Midbrain (tissue), 1 donor: ENCODE data around the gene COMMD10.
"Not testable (repeated sequence)": the region's sequence is repeated elsewhere in the genome, so short reads cannot be mapped to it uniquely, and the experiment has no call there.

Source experiments
- DNase-seq: peaks from one replicate; lab custom pipeline; 2025; lab: John Stamatoyannopoulos, UW

The COMMD10 gene

DNA sequence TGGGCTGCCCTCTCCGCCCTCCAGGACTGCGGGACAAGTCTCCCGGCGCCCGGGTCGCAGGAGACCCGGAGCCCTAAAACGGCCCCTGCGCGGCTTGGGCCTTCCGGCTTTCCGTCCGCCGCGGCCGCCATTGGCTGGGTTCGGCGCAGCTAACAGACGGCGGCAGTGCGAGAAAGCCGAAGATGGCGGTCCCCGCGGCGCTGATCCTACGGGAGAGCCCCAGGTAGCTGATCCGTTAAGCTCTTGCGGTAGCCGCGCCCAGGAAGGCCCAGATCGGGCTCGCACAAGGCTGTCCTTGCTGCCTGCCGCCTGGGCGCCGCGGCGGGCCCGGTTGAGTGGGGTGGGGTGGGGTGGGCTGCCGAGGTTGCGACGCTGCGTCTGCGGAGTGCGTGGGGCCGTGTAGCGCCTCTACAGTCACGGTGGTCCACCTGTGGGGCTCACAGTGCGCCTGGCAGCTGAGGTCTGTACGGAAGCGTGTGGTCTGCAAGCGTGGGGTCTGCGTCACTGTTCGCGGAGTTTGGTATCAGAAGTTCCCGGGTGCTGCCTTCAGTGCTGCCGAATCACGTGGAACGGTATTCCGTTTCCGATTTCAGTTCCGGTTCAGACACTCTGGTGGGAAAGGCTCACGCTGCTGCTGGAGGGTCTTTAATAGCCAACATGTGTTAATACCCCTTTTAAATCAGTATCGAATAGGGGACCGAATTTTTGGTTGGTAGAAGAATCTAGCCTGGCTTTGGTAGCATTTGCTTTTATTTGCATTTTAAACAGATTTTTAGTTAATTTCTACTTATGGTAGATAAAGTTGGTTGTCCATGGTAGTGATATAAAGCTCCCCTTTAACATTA is at the start of gene COMMD10:
Gene COMMD10 (plus strand): TSS at position 155 of the 845 bp plus-strand sequence.
- DNase-seq = peak; percentile 81

DNA sequence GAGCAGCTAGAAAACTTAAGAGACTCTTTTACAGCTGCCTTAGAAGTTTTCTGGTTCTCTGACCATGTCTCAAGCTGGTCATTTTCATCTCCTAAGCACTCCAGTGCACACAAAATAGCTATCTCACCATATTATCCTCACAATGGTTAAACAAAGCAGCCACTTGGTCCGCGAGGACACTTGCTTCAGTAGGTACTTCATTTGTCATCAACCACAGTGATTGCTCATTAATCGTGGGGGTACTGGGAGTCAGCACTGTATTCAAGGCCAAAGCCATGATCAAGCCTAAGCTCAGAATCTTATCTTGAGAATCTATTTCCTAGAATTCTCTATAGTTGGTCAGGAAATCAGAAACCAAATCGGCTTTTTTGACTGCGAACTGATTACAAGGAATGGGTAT is 49.7 kb upstream of the COMMD10 start:
- no peak for DNase-seq

DNA sequence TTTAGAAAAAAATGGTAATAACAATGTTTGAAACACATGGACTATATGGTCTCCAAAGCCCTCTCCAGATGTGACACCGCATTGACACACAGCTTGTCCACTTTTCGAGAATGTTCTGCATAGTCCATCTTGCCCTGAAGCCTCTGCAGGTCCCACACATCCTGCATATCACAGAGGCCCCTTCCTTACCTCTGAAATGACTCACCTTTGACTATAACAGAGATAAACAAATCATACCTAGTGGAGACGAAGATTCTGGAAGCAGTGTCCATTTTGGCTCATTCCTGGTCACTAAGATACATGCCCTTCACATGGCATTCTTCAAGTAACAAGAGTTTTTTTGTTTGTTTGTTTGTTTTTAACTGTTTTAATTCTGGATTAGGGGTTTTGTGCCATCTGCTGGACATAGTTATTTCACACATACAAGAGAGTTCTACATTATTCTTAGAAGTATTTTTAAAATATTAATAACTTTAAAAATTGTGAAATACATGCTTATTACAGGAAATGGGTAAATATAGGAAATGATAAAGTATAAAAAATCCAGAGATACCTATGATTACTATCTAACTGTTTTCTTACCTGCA is 47.5 kb upstream of the COMMD10 start:
- DNase-seq = no peak

DNA sequence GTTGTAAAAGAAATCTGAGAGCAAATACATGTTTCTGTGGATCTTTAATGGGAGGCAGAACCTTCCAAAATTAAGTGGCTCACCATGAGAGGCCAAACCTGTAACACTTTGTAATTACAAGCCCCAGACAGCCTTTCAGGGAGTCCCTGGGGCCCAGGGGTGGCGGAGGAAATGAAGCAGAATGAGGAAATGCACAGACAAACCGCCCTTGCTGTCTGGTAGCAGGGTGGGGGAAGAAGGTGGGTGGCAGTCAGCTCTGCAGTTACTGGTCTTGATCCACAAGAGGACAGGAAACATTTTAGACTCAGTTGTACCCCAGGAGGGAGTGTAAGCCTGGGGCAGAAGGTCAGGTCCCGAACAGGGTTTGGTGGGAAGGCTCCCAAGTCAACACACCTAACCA is 46.0 kb upstream of the COMMD10 start:
- no peak for DNase-seq

DNA sequence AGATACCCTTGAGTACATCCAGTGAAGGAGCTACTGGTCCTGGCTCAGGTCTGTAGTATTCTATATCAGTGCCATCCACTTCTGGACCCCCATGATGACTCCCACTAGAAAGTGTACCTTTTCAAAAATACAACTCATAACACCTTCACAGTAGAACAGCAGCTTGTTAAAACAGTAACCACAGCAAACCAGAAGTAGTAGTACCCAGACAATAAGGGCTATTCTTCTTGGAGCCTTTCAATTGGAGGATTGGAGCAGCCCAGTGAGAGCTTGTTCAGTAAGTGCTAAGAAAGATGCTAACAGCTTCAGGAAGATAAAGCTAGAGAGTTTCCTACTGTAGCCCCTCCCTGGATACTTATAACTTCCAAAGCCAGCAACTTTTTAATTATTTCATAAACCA is 42.5 kb upstream of the COMMD10 start:
- no peak for DNase-seq

DNA sequence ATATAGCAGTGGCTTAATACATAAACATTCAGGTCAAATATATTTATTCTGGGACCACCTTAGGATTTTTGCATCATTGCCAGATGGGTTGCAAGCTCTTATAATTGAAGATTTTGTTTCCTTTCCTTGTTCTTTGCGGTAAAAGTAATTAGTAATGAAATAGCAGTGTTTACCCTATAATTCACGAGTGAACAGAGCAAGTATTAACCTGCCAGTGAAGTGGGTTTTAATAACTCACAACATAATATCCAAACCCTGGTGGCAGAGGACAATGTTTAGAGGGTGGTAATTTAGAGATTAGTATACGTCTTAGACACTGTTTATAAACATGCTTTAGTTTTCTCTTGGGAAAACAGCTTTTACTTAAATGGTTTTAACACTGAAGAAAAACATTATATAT is 40.8 kb upstream of the COMMD10 start:
- DNase-seq = no peak

DNA sequence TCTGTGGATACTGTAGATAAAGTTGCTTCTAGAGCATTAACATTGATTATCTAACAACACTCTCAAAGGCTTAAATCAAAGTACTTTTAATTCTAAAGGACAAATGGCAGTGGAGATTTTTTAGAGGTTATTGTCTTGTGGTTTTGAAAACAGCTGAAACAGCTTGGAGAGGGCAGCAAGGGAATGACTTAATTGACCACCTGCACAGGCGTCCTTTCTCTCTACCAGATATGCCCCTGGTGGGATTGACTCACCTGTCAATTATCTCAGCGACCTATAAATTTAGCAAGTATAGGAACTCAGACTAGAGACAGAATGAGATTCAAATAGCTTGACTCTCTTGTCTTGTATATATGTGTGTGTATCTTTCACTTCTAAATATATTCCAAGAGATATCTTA is 39.0 kb upstream of the COMMD10 start:
- no peak for DNase-seq

DNA sequence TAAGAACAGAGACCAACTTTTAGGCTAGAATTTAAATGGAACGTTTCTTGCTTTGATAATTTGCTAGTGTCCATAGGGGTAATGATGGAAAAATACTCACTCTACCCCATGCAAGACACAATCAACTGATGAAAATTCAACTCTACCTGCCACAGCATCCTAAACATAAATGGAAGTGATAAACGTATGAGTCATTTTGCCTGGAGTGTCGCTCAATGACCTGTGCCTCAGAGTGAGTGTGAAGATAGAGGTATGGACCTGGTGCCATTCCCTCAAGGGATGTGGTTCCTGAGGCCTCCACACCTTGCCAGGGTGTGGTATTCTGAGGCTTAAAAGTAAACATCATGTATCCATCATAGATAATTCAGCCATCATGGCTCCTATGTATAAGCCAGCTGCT is 38.6 kb upstream of the COMMD10 start:
- no peak for DNase-seq

DNA sequence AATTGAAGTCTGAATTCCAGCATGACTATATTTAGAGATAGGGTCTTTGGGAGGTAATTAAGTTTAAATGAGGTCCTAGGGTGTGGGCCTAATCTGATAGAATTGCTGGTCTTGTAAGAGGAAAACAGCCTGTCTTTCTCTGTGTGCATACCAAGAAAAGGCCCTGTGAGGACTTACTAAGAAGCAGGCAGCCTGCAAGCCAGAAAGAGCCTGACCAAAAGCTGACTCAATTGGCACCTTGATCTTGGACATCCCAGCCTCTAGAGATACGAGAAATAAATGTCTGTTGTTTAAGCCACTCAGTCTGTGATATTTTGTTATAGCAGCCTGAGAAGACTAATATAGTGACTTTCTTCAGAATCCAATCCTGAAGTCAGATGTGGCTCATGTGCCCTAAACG is 38.0 kb upstream of the COMMD10 start:
- DNase-seq = no peak

DNA sequence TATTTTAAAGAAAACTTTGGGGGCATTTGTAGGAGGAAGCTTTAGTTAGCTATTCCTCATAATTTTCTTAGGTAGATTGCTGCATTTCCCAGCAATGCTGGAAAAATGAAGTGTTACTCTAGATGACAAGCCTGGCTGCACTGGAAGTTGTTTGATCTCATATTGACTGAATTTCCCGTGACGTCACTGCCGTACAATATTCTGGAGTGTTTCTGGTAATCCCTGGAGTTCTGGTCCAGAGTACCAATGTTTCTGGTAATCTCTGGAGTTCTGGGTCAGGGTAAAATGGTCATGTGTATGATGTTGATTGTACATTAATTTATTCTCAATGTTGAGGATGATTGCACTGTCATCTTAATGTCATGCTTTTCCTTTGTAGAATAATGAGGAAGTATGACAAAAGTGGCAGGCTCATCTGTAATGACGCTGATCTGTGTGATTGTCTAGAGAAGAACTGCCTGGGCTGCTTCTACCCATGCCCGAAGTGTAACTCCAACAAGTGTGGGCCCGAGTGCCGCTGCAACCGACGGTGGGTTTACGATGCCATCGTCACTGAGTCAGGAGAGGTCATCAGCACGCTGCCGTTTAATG is 26.4 kb upstream of the COMMD10 start:
- DNase-seq = no peak

DNA sequence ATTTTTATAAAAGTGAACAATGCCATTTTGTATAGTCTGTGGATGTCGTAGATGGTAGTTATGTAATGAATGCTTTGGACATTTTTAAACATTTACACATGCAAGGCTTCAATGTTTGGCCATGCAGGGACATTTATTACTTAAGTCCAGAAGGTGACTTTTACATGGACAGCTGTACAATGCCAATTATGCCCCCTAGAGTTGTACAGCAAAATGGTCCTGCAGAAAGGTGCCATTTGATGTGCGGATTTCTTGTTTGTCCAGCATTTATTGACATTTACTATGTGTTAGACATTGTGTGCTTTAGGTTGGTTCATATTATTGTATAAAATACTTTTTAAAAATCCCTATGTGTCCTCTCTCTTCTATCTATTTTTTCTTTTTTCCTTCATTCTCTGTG is 22.5 kb upstream of the COMMD10 start:
- no peak for DNase-seq

DNA sequence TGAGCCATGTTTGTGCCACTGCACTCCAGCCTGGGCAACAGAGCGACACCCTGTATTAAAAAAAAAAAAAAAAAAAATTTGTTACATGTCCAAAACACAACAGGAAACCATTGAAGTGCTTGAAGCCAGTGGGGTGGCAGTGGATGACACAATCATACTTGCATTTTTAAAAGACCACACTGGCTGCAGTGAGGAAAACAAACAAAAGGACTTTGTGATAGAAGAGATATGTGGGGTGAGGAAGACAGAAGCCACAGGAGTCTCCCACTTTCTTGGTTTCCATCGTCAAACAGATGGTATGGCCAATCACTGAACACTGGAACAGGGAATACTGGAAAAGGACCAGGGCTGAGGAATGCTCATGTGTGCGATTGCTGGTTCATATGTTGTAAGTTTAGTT is 20.9 kb upstream of the COMMD10 start:
- DNase-seq = no peak

DNA sequence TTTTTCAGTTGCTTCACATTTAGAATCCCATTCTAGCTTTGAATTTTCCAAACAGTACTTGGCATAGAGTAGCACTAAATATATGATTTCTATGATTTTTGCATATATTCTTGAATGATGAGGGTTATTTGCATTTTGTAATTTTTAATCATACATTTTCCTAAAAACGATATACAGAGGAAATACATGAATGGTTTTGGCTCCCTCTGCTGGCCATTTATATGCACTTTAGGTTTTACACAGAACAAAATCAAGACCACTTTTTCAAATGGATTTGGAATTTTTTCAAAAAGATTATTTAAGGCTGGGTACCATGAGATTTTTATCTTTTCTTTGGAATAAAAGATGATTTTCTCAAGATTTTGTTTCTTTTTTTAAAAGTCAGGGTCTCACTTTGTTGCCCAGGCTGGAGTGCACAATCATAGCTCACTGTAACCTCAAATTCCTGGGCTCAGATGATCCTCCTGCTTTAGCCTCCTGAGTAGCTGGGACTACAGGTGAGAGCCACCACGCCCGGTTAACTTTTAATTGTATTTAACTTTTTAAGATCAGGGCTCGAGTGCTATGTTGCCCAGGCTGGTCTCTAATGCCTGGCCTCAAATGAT is 16.7 kb upstream of the COMMD10 start:
- peak; percentile 65 for DNase-seq

DNA sequence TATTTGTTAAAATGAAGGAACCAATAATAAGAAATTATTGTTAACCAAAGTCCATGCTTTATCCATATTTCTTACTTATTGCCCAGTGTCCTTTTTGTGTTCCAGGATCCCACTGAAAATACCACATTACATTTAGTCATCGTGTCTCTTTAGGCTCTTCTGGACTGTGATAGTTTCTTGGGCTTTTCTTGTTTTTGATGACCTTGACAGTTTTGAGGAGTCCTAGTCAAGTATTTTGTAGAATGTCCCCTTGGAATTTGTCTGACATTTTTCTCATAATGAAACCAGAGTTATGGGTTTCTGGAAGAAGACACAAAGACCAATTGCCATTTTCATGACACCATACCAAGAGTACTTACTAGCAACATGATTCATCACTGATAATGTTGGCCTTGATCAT is 13.6 kb upstream of the COMMD10 start:
- DNase-seq = no peak

DNA sequence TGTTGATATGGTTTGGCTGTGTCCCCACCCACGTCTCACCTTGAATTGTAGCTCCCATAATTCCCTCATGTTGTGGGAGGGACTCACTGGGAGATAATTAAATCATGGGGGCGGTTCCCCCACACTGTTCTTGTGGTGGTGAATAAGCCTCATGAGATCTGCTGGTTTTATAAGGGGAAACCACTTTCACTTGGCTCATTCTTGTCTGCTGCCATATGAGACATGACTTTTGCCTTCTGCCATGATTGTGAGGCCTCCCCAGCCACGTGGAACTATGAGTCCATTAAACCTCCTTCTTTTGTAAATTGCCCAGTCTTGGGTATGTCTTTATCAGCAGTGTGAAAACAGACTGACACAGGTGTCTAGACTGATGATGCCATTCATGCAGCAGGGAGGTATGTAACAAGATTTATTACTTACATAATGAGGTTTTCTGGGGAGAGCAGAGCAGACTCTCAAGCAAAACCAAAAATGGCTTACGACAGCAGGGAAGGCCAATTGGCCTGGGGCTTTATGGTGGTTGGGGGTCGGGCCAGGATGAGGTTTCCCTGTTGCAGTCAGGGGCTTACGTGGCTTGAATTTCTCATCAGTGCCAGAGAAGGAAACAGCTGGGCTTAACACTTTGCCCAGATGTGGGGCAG is 9.5 kb upstream of the COMMD10 start:
- DNase-seq = no peak

DNA sequence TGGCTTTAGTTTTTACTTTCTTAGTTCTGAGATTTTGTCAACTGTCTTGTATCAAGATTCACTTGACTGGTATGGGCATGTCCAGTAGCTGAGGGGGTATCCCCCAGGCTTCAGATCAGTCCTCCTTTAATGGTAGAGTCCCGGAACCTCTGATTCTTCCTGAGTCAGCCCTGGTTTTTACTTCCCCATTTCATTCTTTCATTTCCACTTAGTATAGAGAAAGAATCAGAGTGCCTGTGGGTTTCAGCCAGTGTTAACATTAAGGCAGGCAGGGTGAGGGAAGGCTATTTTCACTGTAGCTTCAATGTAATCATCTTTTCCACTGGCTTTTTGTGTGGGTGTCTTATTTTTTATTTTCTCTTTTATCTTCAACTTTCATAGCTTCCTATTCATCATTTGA is 8.3 kb upstream of the COMMD10 start:
- DNase-seq = peak; percentile 8

DNA sequence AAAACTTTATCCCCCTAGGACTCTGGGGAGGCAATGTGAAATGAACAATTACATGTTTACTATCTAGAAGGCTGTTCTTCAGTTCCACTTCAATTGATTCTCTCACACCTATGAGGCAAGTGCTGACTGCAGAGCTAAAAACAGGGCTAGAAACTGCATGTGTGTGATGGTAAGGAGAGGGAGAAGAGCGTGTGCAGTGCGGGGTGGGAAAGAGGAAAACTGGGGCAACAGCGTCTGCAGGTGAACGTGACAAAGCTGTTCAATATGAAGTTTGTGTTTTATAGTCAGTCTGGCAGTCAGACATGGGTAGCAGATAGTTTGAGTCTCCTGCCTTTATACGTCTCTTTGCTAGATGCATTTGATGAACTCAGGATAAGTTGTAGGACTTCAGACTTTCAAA is 6.6 kb upstream of the COMMD10 start:
- no peak for DNase-seq

DNA sequence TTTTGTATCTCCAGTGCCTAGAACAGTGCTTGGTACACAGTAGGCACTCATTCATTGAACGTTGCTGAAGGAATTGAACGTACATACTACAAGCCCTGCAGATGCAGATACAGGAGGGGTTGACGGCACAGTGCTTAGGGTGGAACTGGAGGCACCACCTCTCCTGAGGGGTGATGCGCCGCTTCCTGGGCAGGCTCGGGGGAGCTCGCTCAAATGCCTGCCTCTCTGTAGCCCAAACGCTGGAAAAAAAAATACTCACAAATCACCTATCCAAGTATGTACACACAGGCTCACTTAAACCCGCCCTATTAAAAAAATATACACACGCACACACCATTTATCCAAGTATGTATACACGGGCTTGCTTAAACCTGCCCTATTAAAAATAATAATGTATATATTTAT is 536 bp upstream of the COMMD10 start:
- DNase-seq = peak; percentile 5

DNA sequence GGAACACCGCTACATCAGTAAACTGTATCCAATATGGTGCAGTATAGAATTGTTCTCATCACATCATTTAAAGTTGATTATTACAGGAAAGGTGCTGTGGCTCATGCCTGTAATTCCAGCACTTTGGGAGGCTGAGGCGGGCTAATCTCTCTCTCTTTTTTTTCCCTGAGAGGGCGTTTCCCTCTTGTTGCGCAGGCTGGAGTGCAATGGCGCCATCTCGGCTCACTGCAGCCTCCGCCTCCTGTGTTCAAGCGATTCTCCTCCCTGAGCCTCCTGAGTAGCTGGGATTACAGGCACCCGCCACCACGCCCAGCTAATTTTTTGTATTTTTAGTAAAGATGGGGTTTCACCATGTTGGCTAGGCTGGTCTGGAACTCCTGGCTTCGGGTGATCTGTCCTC is 1.5 kb downstream of the COMMD10 start:
- not testable (repeated sequence) for DNase-seq

DNA sequence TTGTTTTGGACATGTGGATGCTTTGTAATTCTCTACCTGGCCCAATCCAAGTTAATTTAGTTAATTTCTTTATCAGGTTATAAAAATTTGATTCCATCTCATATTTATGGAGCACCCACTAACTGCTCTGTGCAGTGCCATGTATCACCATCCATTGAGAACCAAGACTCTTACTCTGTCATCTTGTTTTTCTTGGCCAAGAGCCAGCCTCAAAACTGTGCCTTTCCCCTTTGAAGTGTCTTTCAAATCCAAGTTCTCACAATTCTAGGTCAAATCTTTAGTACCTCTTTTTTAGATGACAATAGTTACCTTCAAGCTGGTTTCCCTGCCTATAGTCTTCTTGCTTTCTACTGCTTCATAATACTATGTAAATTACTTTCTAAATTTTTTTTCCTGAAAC is 3.2 kb downstream of the COMMD10 start:
- no peak for DNase-seq

DNA sequence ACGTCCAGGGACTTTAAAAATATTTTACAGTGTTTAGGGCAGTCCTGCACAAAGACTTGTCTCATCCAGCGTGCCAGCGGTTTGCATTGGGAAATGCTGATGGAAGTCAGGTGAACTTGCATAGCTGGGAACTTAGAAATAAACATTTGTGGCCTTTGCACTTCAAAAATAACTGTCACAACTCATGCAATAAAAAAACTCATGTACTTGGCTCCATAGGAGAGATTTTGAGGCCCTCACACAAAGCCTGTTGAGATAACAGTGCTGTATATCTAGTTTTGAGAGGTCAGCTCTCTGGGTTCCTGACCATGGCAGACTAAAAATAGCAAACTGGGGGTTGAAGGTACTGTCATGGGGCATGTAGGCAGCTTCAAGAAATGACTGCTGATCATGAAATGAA is 5.5 kb downstream of the COMMD10 start:
- DNase-seq = no peak

DNA sequence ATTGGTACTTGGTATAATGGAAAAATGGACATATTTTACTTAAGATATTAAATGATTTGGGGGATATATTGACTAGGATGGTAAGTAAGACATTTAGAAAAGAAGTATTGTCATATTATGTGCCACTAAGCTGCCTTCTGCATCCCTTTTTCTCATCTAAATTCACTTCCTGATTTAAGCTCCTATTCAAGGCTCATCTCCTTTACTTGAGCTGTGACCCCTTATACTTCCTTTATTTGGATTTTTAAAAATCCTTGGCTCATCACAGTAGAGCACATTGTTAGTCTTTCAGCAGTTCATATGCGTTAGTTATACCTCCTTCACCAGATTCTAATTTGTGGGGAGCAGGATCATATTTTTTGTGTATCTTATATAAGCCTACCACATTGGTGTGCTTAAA is 6.6 kb downstream of the COMMD10 start:
- DNase-seq = no peak

DNA sequence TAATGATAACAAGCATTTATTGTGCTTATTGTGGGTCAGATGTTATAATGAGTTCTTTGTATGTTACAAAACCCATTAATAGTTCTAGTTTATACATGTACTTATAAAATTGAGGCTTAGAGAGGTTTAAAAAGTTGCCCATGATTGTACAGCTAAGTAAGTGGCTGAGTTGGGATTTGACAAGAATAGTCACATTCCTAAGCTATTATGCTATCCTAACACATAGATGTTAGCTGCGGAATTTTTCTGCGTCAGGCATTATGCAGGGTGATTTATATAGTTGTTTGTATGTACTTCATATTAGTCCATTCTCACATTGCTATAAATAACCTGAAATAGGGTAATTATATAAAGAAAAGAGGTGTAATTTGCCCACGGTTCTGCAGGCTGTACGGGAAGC is 12.5 kb downstream of the COMMD10 start:
- no peak for DNase-seq
